Upper lobe of left lung (tissue), 4 donors: ENCODE measurements around the gene PCDHA11.
"Not testable (repeated sequence)": the region's sequence is repeated elsewhere in the genome, so short reads cannot be mapped to it uniquely, and the experiment has no call there.

ENCODE experiments used
- EP300 ChIP-seq, 4 donors: sonication (generic); formaldehyde crosslinking; IDR thresholded peaks; one replicate each; pipeline ENCODE4 v1.5.1; 2017; ENCODE audit warnings: antibody characterized with exemption in 4 of 4, control low read depth in 2 of 4
- POLR2A ChIP-seq, 4 donors: fragments of 450-650 bp; IDR thresholded peaks; one replicate each; pipeline ENCODE4 v1.5.1; 2016 to 2017; ENCODE audit warnings: antibody characterized with exemption in 4 of 4, mild to moderate bottlenecking in 2 of 4
- POLR2AphosphoS5 ChIP-seq, 2 donors: sonication (generic); formaldehyde crosslinking; IDR thresholded peaks; one replicate each; pipeline ENCODE4 v1.5.1; 2017; ENCODE audit warnings: antibody characterized with exemption in 2 of 2
- TF ChIP-seq, protein P1 (sequence below), 6 experiments: fragments of 450-650 bp in 4 of 6; fragments of 200-600 bp in 2 of 6; sonication (generic) in 2 of 6; IDR thresholded peaks; one replicate each; pipeline ENCODE4 v1.5.1; 2016 to 2019; ENCODE audit warnings: antibody characterized with exemption in 6 of 6

GRCh38 chr5:140849831-140850634, 18.7 kb upstream of the PCDHA11 start:
- TF ChIP-seq, protein P1, sequence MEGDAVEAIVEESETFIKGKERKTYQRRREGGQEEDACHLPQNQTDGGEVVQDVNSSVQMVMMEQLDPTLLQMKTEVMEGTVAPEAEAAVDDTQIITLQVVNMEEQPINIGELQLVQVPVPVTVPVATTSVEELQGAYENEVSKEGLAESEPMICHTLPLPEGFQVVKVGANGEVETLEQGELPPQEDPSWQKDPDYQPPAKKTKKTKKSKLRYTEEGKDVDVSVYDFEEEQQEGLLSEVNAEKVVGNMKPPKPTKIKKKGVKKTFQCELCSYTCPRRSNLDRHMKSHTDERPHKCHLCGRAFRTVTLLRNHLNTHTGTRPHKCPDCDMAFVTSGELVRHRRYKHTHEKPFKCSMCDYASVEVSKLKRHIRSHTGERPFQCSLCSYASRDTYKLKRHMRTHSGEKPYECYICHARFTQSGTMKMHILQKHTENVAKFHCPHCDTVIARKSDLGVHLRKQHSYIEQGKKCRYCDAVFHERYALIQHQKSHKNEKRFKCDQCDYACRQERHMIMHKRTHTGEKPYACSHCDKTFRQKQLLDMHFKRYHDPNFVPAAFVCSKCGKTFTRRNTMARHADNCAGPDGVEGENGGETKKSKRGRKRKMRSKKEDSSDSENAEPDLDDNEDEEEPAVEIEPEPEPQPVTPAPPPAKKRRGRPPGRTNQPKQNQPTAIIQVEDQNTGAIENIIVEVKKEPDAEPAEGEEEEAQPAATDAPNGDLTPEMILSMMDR (IDR thresholded peaks at IDR 0.05): not testable (repeated sequence)
- not testable (repeated sequence) for TF ChIP-seq POLR2A, POLR2AphosphoS5, EP300 (IDR thresholded peaks at IDR 0.05)
